Activated CD4-positive, alpha-beta T cell treated with anti-CD3 and anti-CD28 coated beads for 36 hours (primary cell): Measurements from ENCODE around the gene CTXND2. TPM values are rescaled to one million over a fixed set of nuclear protein-coding genes. Genes with fewer than 3 reads are reported as not detected.

Experiments used
- ATAC-seq: fragments of 200-7000 bp; cut with Tn5 transposase; one replicate; pipeline ENCODE4 v1.10.0; 2021; ENCODE audit warnings: mild to moderate bottlenecking, moderate library complexity
- CTCF ChIA-PET: fragments of 350-600 bp; sonication (Branson Sonifier 250); formaldehyde crosslinking; loops from one replicate; lab custom pipeline; 2021; ENCODE audit warnings: antibody characterized with exemption; lab: Charles Lee
- POLR2A ChIA-PET: fragments of 350-600 bp; sonication (Branson Sonifier 250); formaldehyde crosslinking; loops from one replicate; lab custom pipeline; 2021; ENCODE audit warnings: antibody characterized with exemption, inconsistent platforms; lab: Charles Lee
- DNase-seq: peaks from one replicate; pipeline ENCODE4 v3.0.0-alpha.2; 2020
- H3K27ac Mint-ChIP-seq: one replicate; pipeline ENCODE4 v1.8.0; 2021; ENCODE audit warnings: mixed read lengths
- H3K27me3 Mint-ChIP-seq: one replicate; pipeline ENCODE4 v1.8.0; 2021; ENCODE audit warnings: mixed read lengths
- H3K36me3 Mint-ChIP-seq: one replicate; pipeline ENCODE4 v1.8.0; 2021; ENCODE audit warnings: low read depth, mixed read lengths
- H3K4me1 Mint-ChIP-seq: one replicate; pipeline ENCODE4 v1.8.0; 2021; ENCODE audit warnings: mixed read lengths
- H3K4me3 Mint-ChIP-seq: one replicate; pipeline ENCODE4 v1.8.0; 2021; ENCODE audit warnings: mild to moderate bottlenecking, moderate library complexity, mixed read lengths
- H3K9me3 Mint-ChIP-seq: one replicate; pipeline ENCODE4 v1.8.0; 2021; ENCODE audit warnings: low read depth, mixed read lengths
- intact Hi-C, 2 experiments: fragments of 100-400 bp; cut with DNase I in 1 of 2; cut with micrococcal nuclease in 1 of 2; formaldehyde crosslinking; loops; one replicate each; pipeline versions ENCODE4 v1.14.2 to v1.15.1; 2022 to 2024; cut with DNase I, micrococcal nuclease
- total RNA-seq, 2 experiments: library from RNA; stranded (reverse); gene quantifications; one replicate each; pipeline ENCODE4 v1.2.3, GENCODE V29; 2021

The CTXND2 gene
- total RNA-seq, 2 experiments from 2014 or later, result not detected

- POLR2A ChIA-PET, result interaction anchor here (0.6 to 1.6 kb wide), 2 partner anchors 9 to 16 kb away, joined by 3 to 4 read pairs; no protein-coding TSS in a partner anchor
- ATAC-seq, result peak; percentile 25
Measured at GRCh38 chr1:150957666-150958065, 70.7 kb downstream of the CTXND2 start.

GRCh38 chr1:150960646-150961045, 73.7 kb downstream of the CTXND2 start:
- DNase-seq (no peak), ATAC-seq (no peak)
- Mint-ChIP-seq H3K4me1 (peaks cover 12% of the 10 kb centered on the region), H3K9me3 (no peaks in the 10 kb centered on the region), H3K4me3 (no peak overlapping the region), H3K27ac (peak overlapping the region; percentile 24), H3K27me3 (no peaks in the 10 kb centered on the region), H3K36me3 (peaks cover 63% of the 10 kb centered on the region)
- ChIA-PET CTCF (interaction anchor here (1.2 kb wide), 1 partner anchor 153 kb away, joined by 4 read pairs; the partner anchor contains the start of gene CTSK), POLR2A (no interaction called here)
- intact Hi-C loops, result no loop called here

More at GRCh38 chr1:150957666-150958065, 70.7 kb downstream of the CTXND2 start:
- Mint-ChIP-seq H3K9me3 (no peaks in the 10 kb centered on the region), H3K4me1 (peaks cover 12% of the 10 kb centered on the region), H3K36me3 (peaks cover 51% of the 10 kb centered on the region), H3K27me3 (no peaks in the 10 kb centered on the region), H3K27ac (no peak overlapping the region), H3K4me3 (no peak overlapping the region)
- intact Hi-C loops, result no loop called here
- DNase-seq, result no peak
- CTCF ChIA-PET, result interaction anchor here (0.6 to 3.6 kb wide), 6 partner anchors 8 to 221 kb away, joined by 3 to 13 read pairs (median 4); partner anchors contain the start of genes MINDY1 and PRUNE1

GRCh38 chr1:150961756-150962155, 74.8 kb downstream of the CTXND2 start:
- H3K27ac Mint-ChIP-seq, result peak overlapping the region; percentile 55
- ChIA-PET POLR2A (no interaction called here), CTCF (no interaction called here)
- ATAC-seq (peak; percentile 37), DNase-seq (no peak)
- H3K4me3 Mint-ChIP-seq, result no peak overlapping the region
- no peaks in the 10 kb centered on the region for H3K9me3 Mint-ChIP-seq
- H3K4me1 Mint-ChIP-seq, result peaks cover 12% of the 10 kb centered on the region
- intact Hi-C loops, result no loop called here
- no peaks in the 10 kb centered on the region for H3K27me3 Mint-ChIP-seq
- peaks cover 71% of the 10 kb centered on the region for H3K36me3 Mint-ChIP-seq

Other genes starting within 250 kb of the CTXND2 start
- 10 to 100 TPM; 24.2 to 29.1 TPM for gene GOLPH3L, start 190.0 kb upstream of the CTXND2 start, total RNA-seq
- gene HORMAD1, start 166.2 kb upstream of the CTXND2 start, total RNA-seq, result under 1 TPM in 1 of 2 experiments, not detected in 1; 0.25 TPM
- gene CTSS, start 121.4 kb upstream of the CTXND2 start, total RNA-seq, result 10 to 100 TPM; 31.4 to 44.8 TPM
- gene CTSK, start 78.9 kb upstream of the CTXND2 start, total RNA-seq, result 1 to 10 TPM; 1.5 to 2.1 TPM
- gene ARNT, start 10.5 kb upstream of the CTXND2 start, total RNA-seq, result 10 to 100 TPM; 30.4 to 35.6 TPM
- 10 to 100 TPM; 48.8 to 52.7 TPM for gene SETDB1, start 39.2 kb downstream of the CTXND2 start, total RNA-seq
- gene CERS2, start 87.7 kb downstream of the CTXND2 start, total RNA-seq, result 100 to 1,000 TPM; 134 to 151 TPM
- gene ANXA9, start 95.2 kb downstream of the CTXND2 start, total RNA-seq, result under 1 TPM; 0.27 to 0.28 TPM
- gene MINDY1, start 119.8 kb downstream of the CTXND2 start, total RNA-seq, result 10 to 100 TPM; 16.2 to 20.3 TPM
- gene PRUNE1, start 121.3 kb downstream of the CTXND2 start, total RNA-seq, result 10 to 100 TPM; 13.6 to 18.6 TPM
- 1 to 10 TPM in 1 of 2 experiments, under 1 TPM in 1; 0.98 to 1.6 TPM for gene BNIPL, start 149.4 kb downstream of the CTXND2 start, total RNA-seq
- 1 to 10 TPM; 1.3 to 1.5 TPM for gene C1orf56, start 160.6 kb downstream of the CTXND2 start, total RNA-seq
- gene CDC42SE1, start 172.5 kb downstream of the CTXND2 start, total RNA-seq, result 100 to 1,000 TPM in 1 of 2 experiments, 10 to 100 TPM in 1; 95.4 to 101 TPM
- gene MLLT11, start 173.3 kb downstream of the CTXND2 start, total RNA-seq, result 1 to 10 TPM; 3.3 to 4.4 TPM
- gene GABPB2, start 183.6 kb downstream of the CTXND2 start, total RNA-seq, result 10 to 100 TPM; 16.6 to 19.2 TPM